Astrocyte (in vitro differentiated cells and primary cell): ENCODE data around the gene PDGFD. TPM values are rescaled to one million over a fixed set of nuclear protein-coding genes. Genes with fewer than 3 reads are reported as not detected.

Experiments used
- DNase-seq: peaks from one replicate; pipeline ENCODE4 v3.0.0-alpha.2; 2010; ENCODE audit warnings: low read depth
- FAIRE-seq: peaks from 2 replicates; lab custom pipeline; 2011; peaks lifted over from hg19 to GRCh38; lab: Jason Lieb, UNC
- H2AFZ ChIP-seq: 2 replicates; pipeline ENCODE4 v1.6.0; 2012; ENCODE audit warnings: low read depth, low read length, inconsistent platforms
- H3K27ac ChIP-seq: 2 replicates; pipeline ENCODE4 v1.5.1; 2011; ENCODE audit warnings: low read depth, low read length, inconsistent platforms
- H3K27me3 ChIP-seq: 2 replicates; pipeline ENCODE4 v1.6.0; 2011; ENCODE audit warnings: low read length, inconsistent platforms; ENCODE audit not compliant: insufficient read depth
- H3K36me3 ChIP-seq: 2 replicates; pipeline ENCODE4 v1.5.1; 2011; ENCODE audit warnings: low read length, inconsistent platforms; ENCODE audit not compliant: insufficient read depth
- H3K4me1 ChIP-seq: 2 replicates; pipeline ENCODE4 v1.5.1; 2011; ENCODE audit warnings: low read length, inconsistent platforms; ENCODE audit not compliant: insufficient read depth
- H3K4me2 ChIP-seq: 2 replicates; pipeline ENCODE4 v1.6.0; 2012; ENCODE audit warnings: low read length, inconsistent platforms
- H3K4me3 ChIP-seq: 2 replicates; pipeline ENCODE4 v1.5.1; 2011; ENCODE audit warnings: low read depth, mild to moderate bottlenecking, low read length, inconsistent platforms; ENCODE audit not compliant: insufficient read depth
- H3K79me2 ChIP-seq: 2 replicates; pipeline ENCODE4 v1.6.0; 2012; ENCODE audit warnings: mild to moderate bottlenecking, low read length, inconsistent platforms; ENCODE audit not compliant: insufficient read depth
- H3K9ac ChIP-seq: 2 replicates; pipeline ENCODE4 v1.6.0; 2012; ENCODE audit warnings: mild to moderate bottlenecking, low read length, inconsistent platforms
- H3K9me3 ChIP-seq: 2 replicates; pipeline ENCODE4 v1.5.1; 2012; ENCODE audit warnings: low read depth, mild to moderate bottlenecking, low read length, inconsistent platforms; ENCODE audit not compliant: insufficient read depth
- H4K20me1 ChIP-seq: 2 replicates; pipeline ENCODE4 v1.6.0; 2012; ENCODE audit warnings: low read length, inconsistent platforms; ENCODE audit not compliant: insufficient read depth
- H3K27ac Mint-ChIP-seq: one replicate; pipeline ENCODE4 v1.8.0; 2021; ENCODE audit warnings: mild to moderate bottlenecking, mixed read lengths; ENCODE audit not compliant: unreplicated experiment
- H3K27me3 Mint-ChIP-seq: one replicate; pipeline ENCODE4 v1.8.0; 2021; ENCODE audit warnings: low read depth, mixed read lengths; ENCODE audit not compliant: unreplicated experiment
- H3K36me3 Mint-ChIP-seq: one replicate; pipeline ENCODE4 v1.8.0; 2021; ENCODE audit warnings: low read depth, mixed read lengths; ENCODE audit not compliant: unreplicated experiment
- H3K4me1 Mint-ChIP-seq: one replicate; pipeline ENCODE4 v1.8.0; 2021; ENCODE audit warnings: low read depth, mixed read lengths; ENCODE audit not compliant: unreplicated experiment
- H3K4me3 Mint-ChIP-seq: one replicate; pipeline ENCODE4 v1.8.0; 2021; ENCODE audit warnings: mild to moderate bottlenecking, moderate library complexity, mixed read lengths; ENCODE audit not compliant: unreplicated experiment
- H3K9me3 Mint-ChIP-seq: one replicate; pipeline ENCODE4 v1.8.0; 2021; ENCODE audit warnings: mild to moderate bottlenecking, mixed read lengths; ENCODE audit not compliant: unreplicated experiment
- EZH2 ChIP-seq: IDR thresholded peaks from 2 replicates; pipeline ENCODE4 v1.6.1; 2012; ENCODE audit warnings: mild to moderate bottlenecking, low read length, inconsistent platforms; ENCODE audit not compliant: insufficient read depth
- total RNA-seq: library from RNA; stranded (reverse); gene quantifications from 2 replicates; pipeline ENCODE4 v1.2.1, GENCODE V29; 2021
- TF ChIP-seq, protein P1 (sequence below): IDR thresholded peaks from 2 replicates; pipeline ENCODE4 v1.5.1; 2011; ENCODE audit warnings: low read depth, mild to moderate bottlenecking, inconsistent platforms, low read length, moderate library complexity; ENCODE audit not compliant: insufficient read depth

The PDGFD gene
- total RNA-seq, 1 donor from 2014 or later: 2.6 TPM

- Histone ChIP-seq H3K4me2 (no peak overlapping the region), H3K9ac (no peak overlapping the region), H2AFZ (no peak overlapping the region), H3K27ac (no peak overlapping the region), H3K36me3 (no peaks in the 10 kb centered on the region), H3K27me3 (no peaks in the 10 kb centered on the region), H4K20me1 (no peaks in the 10 kb centered on the region), H3K79me2 (no peaks in the 10 kb centered on the region), H3K9me3 (no peaks in the 10 kb centered on the region), H3K4me3 (no peak overlapping the region), H3K4me1 (no peaks in the 10 kb centered on the region)
- H3K4me3 Mint-ChIP-seq: no peak overlapping the region
- no peaks in the 10 kb centered on the region for H3K9me3 Mint-ChIP-seq
- DNase-seq: peak; percentile 63
- FAIRE-seq: no peak
- H3K4me1 Mint-ChIP-seq: peaks cover 8% of the 10 kb centered on the region
- no peak overlapping the region for H3K27ac Mint-ChIP-seq
- no peak for TF ChIP-seq EZH2
- TF ChIP-seq, protein P1, sequence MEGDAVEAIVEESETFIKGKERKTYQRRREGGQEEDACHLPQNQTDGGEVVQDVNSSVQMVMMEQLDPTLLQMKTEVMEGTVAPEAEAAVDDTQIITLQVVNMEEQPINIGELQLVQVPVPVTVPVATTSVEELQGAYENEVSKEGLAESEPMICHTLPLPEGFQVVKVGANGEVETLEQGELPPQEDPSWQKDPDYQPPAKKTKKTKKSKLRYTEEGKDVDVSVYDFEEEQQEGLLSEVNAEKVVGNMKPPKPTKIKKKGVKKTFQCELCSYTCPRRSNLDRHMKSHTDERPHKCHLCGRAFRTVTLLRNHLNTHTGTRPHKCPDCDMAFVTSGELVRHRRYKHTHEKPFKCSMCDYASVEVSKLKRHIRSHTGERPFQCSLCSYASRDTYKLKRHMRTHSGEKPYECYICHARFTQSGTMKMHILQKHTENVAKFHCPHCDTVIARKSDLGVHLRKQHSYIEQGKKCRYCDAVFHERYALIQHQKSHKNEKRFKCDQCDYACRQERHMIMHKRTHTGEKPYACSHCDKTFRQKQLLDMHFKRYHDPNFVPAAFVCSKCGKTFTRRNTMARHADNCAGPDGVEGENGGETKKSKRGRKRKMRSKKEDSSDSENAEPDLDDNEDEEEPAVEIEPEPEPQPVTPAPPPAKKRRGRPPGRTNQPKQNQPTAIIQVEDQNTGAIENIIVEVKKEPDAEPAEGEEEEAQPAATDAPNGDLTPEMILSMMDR: no peak
- no peaks in the 10 kb centered on the region for H3K36me3 Mint-ChIP-seq
- H3K27me3 Mint-ChIP-seq: no peaks in the 10 kb centered on the region
Observed at GRCh38 chr11:103978616-103979595, 185.0 kb downstream of the PDGFD start.

DNA sequence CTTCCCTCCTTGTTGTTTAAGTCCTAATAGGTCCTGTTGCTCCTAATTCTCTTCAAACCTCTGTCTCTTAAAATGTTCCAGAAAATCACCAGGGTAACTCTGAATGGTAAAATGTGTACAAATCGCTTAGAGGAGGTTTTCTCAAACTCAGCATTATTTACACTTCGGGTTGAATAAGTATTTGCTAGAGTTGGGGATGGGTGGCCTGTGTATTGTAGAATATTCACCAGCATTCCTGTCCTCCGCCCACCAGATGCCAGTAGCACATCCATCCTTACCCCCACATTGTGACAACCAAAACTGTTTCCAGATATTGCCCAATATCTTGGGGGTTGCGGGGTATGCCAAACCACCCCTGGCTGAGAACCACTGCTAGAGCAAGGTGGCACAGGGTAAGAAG, 191.9 kb downstream of the PDGFD start:
- no peaks in the 10 kb centered on the region for H3K36me3 Mint-ChIP-seq
- no peaks in the 10 kb centered on the region for H3K4me1 Mint-ChIP-seq
- H3K9ac ChIP-seq: no peak overlapping the region
- no peak for FAIRE-seq
- H3K4me2 ChIP-seq: no peak overlapping the region
- no peaks in the 10 kb centered on the region for H3K27me3 ChIP-seq
- H3K27ac ChIP-seq: no peak overlapping the region
- H3K27me3 Mint-ChIP-seq: no peaks in the 10 kb centered on the region
- no peak overlapping the region for H2AFZ ChIP-seq
- no peak overlapping the region for H3K27ac Mint-ChIP-seq
- no peaks in the 10 kb centered on the region for H3K36me3 ChIP-seq
- TF ChIP-seq EZH2: no peak
- TF ChIP-seq, protein P1: no peak
- no peak overlapping the region for H3K4me3 ChIP-seq
- DNase-seq: no peak
- H3K9me3 Mint-ChIP-seq: no peaks in the 10 kb centered on the region
- H3K4me1 ChIP-seq: no peaks in the 10 kb centered on the region
- H3K4me3 Mint-ChIP-seq: no peak overlapping the region
- no peaks in the 10 kb centered on the region for H3K9me3 ChIP-seq
- no peaks in the 10 kb centered on the region for H4K20me1 ChIP-seq
- no peaks in the 10 kb centered on the region for H3K79me2 ChIP-seq
